OCI-LY1 (cell line): Measurements from ENCODE around the gene CORO1C.

Source experiments
- H2AFZ ChIP-seq: fragments of 200-600 bp; sonication (generic), shearing (Covaris generic); 2 replicates; pipeline ENCODE4 v1.6.0; 2014; ENCODE audit warnings: antibody characterized with exemption, mild to moderate bottlenecking, low read length
- H3F3A ChIP-seq: fragments of 200-600 bp; sonication (generic), shearing (Covaris generic); 2 replicates; pipeline ENCODE4 v1.6.0; 2014; ENCODE audit warnings: mild to moderate bottlenecking, antibody characterized with exemption, low read length, moderate library complexity; ENCODE audit not compliant: insufficient read depth
- H3K27ac ChIP-seq: fragments of 200-600 bp; sonication (generic); 2 replicates; pipeline ENCODE4 v1.5.1; 2014; ENCODE audit warnings: low read length, mixed run types, mild to moderate bottlenecking, low read depth; ENCODE audit not compliant: poor library complexity, severe bottlenecking
- H3K27me3 ChIP-seq: fragments of 200-600 bp; sonication (generic); 2 replicates; pipeline ENCODE4 v1.6.0; 2014; ENCODE audit warnings: antibody characterized with exemption, mild to moderate bottlenecking, low read length, moderate library complexity; ENCODE audit not compliant: insufficient read depth
- H3K36me3 ChIP-seq: fragments of 200-600 bp; sonication (generic); 2 replicates; pipeline ENCODE4 v1.6.1; 2014; ENCODE audit warnings: mild to moderate bottlenecking, antibody characterized with exemption, low read length, moderate library complexity, mixed read lengths; ENCODE audit not compliant: insufficient read depth
- H3K4me1 ChIP-seq: fragments of 200-600 bp; sonication (generic); 2 replicates; pipeline ENCODE4 v1.5.1; 2014; ENCODE audit warnings: mild to moderate bottlenecking, low read length, moderate library complexity; ENCODE audit not compliant: insufficient read depth, severe bottlenecking
- H3K4me2 ChIP-seq: fragments of 200-600 bp; sonication (generic), shearing (Covaris generic); 2 replicates; pipeline ENCODE4 v1.6.1; 2014; ENCODE audit warnings: low read length
- H3K4me3 ChIP-seq: fragments of 200-600 bp; sonication (generic); 2 replicates; pipeline ENCODE4 v1.5.1; 2014; ENCODE audit warnings: low read length, low read depth, mild to moderate bottlenecking, mixed read lengths; ENCODE audit not compliant: poor library complexity, severe bottlenecking
- H3K79me2 ChIP-seq: fragments of 200-600 bp; shearing (Covaris generic); 2 replicates; pipeline ENCODE4 v1.6.1; 2016; ENCODE audit warnings: mixed run types, low read length, mixed read lengths; ENCODE audit not compliant: insufficient read depth
- H3K9ac ChIP-seq: fragments of 200-600 bp; sonication (generic), shearing (Covaris generic); 2 replicates; pipeline ENCODE4 v1.6.1; 2014; ENCODE audit warnings: mild to moderate bottlenecking, low read length, mixed read lengths
- H3K9me2 ChIP-seq: fragments of 200-600 bp; sonication (generic), shearing (Covaris generic); 2 replicates; pipeline ENCODE4 v1.6.1; 2014; ENCODE audit warnings: low read depth, mild to moderate bottlenecking, low read length, mixed read lengths
- H3K9me3 ChIP-seq: fragments of 200-600 bp; shearing (Covaris generic); 2 replicates; pipeline ENCODE4 v1.6.1; 2014; ENCODE audit warnings: low read length, mixed read lengths
- H4K20me1 ChIP-seq: fragments of 200-600 bp; sonication (generic), shearing (Covaris generic); 2 replicates; pipeline ENCODE4 v1.6.0; 2016; ENCODE audit warnings: mild to moderate bottlenecking, low read length; ENCODE audit not compliant: insufficient read depth
- EZH2 ChIP-seq: fragments of 200-600 bp; sonication (generic), shearing (Covaris generic); IDR thresholded peaks from 2 replicates; pipeline ENCODE4 v1.8.0; 2017; ENCODE audit warnings: borderline replicate concordance, mixed run types, mild to moderate bottlenecking, antibody characterized with exemption, low read length, moderate library complexity, mixed read lengths
- TF ChIP-seq, protein P1 (sequence below): fragments of 200-600 bp; sonication (generic), shearing (Covaris generic); IDR thresholded peaks from 2 replicates; pipeline ENCODE4 v1.5.1; 2017; ENCODE audit warnings: mild to moderate bottlenecking, antibody characterized with exemption, low read length, moderate library complexity, mixed read lengths

CORO1C gene

DNA sequence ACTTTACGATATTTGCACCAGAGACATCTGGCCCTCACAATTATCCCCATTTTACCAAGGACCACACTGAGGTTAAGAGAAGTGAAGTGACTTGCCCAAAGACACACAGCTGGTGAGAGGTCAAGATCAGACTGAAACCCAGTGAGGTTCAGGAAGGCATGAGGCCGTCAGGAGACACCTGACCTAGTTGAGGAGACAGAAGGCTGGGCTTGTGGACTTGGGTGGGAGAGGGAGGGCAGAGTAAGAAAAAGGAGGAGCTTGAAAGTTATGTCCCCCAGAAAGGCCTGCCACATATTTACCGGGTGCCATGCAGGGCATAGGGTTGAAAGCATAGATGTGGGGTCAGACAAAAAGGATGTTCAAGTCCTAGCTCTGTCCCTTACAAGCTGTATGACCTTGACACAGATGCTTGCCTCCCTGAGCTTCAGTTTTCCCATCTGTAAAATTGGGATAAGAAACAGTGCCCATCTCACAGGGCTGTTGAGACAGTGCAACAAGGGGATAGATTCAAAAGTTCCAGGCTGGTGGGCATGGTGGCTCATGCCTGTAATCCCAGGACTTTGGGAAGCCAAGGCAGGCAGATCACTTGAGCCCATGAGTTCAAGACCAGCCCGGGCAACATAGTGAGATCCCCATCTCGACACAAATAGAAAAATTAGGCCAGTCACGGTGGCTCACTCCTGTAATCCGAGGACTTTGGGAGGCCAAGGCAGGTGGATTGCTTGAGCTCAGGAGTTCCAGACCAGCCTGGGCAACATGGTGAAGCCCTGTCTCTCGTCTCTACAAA, 104.0 kb downstream of the CORO1C start:
- H3K4me3 ChIP-seq = no peak overlapping the region
- no peaks in the 10 kb centered on the region for H3K9me2 ChIP-seq
- H3K79me2 ChIP-seq = no peaks in the 10 kb centered on the region
- no peaks in the 10 kb centered on the region for H4K20me1 ChIP-seq
- H3K9me3 ChIP-seq = no peaks in the 10 kb centered on the region
- H3F3A ChIP-seq = no peaks in the 10 kb centered on the region
- H3K27me3 ChIP-seq = no peaks in the 10 kb centered on the region
- peaks cover 23% of the 10 kb centered on the region for H3K4me1 ChIP-seq
- TF ChIP-seq, protein P1, sequence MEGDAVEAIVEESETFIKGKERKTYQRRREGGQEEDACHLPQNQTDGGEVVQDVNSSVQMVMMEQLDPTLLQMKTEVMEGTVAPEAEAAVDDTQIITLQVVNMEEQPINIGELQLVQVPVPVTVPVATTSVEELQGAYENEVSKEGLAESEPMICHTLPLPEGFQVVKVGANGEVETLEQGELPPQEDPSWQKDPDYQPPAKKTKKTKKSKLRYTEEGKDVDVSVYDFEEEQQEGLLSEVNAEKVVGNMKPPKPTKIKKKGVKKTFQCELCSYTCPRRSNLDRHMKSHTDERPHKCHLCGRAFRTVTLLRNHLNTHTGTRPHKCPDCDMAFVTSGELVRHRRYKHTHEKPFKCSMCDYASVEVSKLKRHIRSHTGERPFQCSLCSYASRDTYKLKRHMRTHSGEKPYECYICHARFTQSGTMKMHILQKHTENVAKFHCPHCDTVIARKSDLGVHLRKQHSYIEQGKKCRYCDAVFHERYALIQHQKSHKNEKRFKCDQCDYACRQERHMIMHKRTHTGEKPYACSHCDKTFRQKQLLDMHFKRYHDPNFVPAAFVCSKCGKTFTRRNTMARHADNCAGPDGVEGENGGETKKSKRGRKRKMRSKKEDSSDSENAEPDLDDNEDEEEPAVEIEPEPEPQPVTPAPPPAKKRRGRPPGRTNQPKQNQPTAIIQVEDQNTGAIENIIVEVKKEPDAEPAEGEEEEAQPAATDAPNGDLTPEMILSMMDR = no peak
- no peak for TF ChIP-seq EZH2
- H3K4me2 ChIP-seq = no peak overlapping the region
- H3K9ac ChIP-seq = no peak overlapping the region
- no peaks in the 10 kb centered on the region for H3K36me3 ChIP-seq
- no peak overlapping the region for H2AFZ ChIP-seq
- H3K27ac ChIP-seq = no peak overlapping the region

DNA sequence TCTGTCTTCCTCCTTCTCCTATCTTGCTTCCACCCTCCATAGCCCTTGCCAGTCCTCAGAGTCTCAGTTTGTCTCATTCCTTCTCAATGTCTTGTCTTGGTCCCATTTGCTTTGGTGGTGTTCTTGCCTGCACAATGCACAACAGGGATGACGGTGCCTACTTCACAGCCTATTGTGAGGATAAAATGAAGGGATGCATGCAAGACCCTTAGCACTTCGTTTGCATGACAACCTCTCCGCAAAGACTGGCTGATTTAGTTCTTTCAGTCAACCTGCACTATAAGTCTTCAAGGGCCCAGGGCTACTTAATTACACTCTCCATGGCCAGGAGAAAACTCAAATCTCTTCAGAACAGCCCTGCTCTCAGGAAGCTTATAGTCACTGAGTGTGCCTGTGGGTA, 106.1 kb downstream of the CORO1C start:
- no peak overlapping the region for H2AFZ ChIP-seq
- H3K4me2 ChIP-seq = no peak overlapping the region
- H3K9me3 ChIP-seq = no peaks in the 10 kb centered on the region
- H3K4me3 ChIP-seq = no peak overlapping the region
- H3K4me1 ChIP-seq = peaks cover 14% of the 10 kb centered on the region
- H3K27ac ChIP-seq = no peak overlapping the region
- H3K27me3 ChIP-seq = no peaks in the 10 kb centered on the region
- H3K9ac ChIP-seq = no peak overlapping the region
- H3K36me3 ChIP-seq = no peaks in the 10 kb centered on the region; the same call in 1 of the 2 replicates
- H4K20me1 ChIP-seq = no peaks in the 10 kb centered on the region
- no peak for TF ChIP-seq EZH2
- TF ChIP-seq, protein P1 = no peak
- H3K9me2 ChIP-seq = no peaks in the 10 kb centered on the region
- H3F3A ChIP-seq = no peaks in the 10 kb centered on the region
- no peaks in the 10 kb centered on the region for H3K79me2 ChIP-seq

DNA sequence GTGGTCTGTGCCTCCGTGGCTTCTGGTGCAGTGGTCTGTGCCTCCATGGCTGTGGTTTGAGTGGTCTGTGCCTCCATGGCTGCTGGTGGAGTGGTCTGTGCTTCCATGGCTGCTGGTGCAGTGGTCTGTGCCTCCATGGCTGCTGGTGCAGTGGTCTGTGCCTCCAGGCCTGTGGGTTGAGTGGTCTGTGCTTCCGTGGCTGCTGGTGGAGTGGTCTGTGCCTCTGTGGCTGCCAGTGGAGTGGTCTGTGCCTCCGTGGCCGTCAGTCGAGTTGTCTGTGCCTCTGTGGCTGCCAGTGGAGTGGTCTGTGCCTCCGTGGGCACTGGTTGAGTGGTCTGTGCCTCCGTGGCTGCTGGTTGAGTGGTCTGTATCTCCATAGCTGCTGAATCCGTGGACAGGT, 107.7 kb downstream of the CORO1C start:
- Histone ChIP-seq H3K27ac (no peak overlapping the region), H3K36me3 (no peaks in the 10 kb centered on the region; the same call in 1 of the 2 replicates), H3K4me3 (no peak overlapping the region), H4K20me1 (no peaks in the 10 kb centered on the region), H3K9ac (no peak overlapping the region), H3K4me1 (peaks cover 11% of the 10 kb centered on the region), H3K4me2 (no peak overlapping the region), H3K79me2 (no peaks in the 10 kb centered on the region), H3K9me2 (no peaks in the 10 kb centered on the region), H2AFZ (no peak overlapping the region), H3F3A (no peaks in the 10 kb centered on the region), H3K27me3 (no peaks in the 10 kb centered on the region), H3K9me3 (no peaks in the 10 kb centered on the region)
- TF ChIP-seq EZH2 = no peak
- TF ChIP-seq, protein P1 = no peak
